HG02884 (cell line): ENCODE measurements around the gene ERMN.
"Not testable (repeated sequence)": the region's sequence is repeated elsewhere in the genome, so short reads cannot be mapped to it uniquely, and the experiment has no call there.

Experiments used
- ATAC-seq: cut with Tn5 transposase; IDR thresholded peaks from one replicate; pipeline ENCODE4 v1.9.1; 2021; ENCODE audit warnings: mild to moderate bottlenecking, moderate library complexity; ENCODE audit not compliant: unreplicated experiment

ERMN gene

GRCh38 chr2:157301307-157301706 is 24.3 kb downstream of the ERMN start:
- ATAC-seq = no peak

GRCh38 chr2:157296958-157297357 is 28.7 kb downstream of the ERMN start:
- no peak for ATAC-seq

GRCh38 chr2:157296490-157296889 is 29.1 kb downstream of the ERMN start:
- no peak for ATAC-seq

GRCh38 chr2:157292853-157293252 is 32.8 kb downstream of the ERMN start:
- ATAC-seq = no peak

GRCh38 chr2:157291018-157291417 is 34.6 kb downstream of the ERMN start:
- ATAC-seq = no peak

GRCh38 chr2:157290525-157290924 is 35.1 kb downstream of the ERMN start:
- no peak for ATAC-seq

- no peak for ATAC-seq
These were observed 38.5 kb downstream of the ERMN start for GRCh38 chr2:157287160-157287559.

GRCh38 chr2:157283468-157283867 is 42.2 kb downstream of the ERMN start:
- no peak for ATAC-seq

- ATAC-seq = no peak
These were observed 44.3 kb downstream of the ERMN start for GRCh38 chr2:157281316-157281715.

- ATAC-seq = not testable (repeated sequence)
These were observed 46.3 kb downstream of the ERMN start for GRCh38 chr2:157279311-157279710.

- ATAC-seq = no peak
These were observed 53.9 kb downstream of the ERMN start for GRCh38 chr2:157271590-157272203.

GRCh38 chr2:157269922-157270321 is 55.7 kb downstream of the ERMN start:
- no peak for ATAC-seq

- no peak for ATAC-seq
These were observed 56.6 kb downstream of the ERMN start for GRCh38 chr2:157269060-157269459.
